Prostate gland (tissue), 2 donors: ENCODE data around the gene CELA2B. TPM values are rescaled to one million over a fixed set of nuclear protein-coding genes. Genes with fewer than 3 reads are reported as not detected.

ENCODE experiments used
- DNase-seq: peaks from one replicate; pipeline ENCODE4 v3.0.0-alpha.2; 2019; ENCODE audit warnings: low spot score
- H3K27ac ChIP-seq, 2 donors: fragments of 200-600 bp; sonication (generic); 2 replicates each; pipeline ENCODE4 v1.5.1; 2017 to 2019
- H3K27me3 ChIP-seq: fragments of 200-600 bp; sonication (generic); replicated peaks from 2 replicates; pipeline ENCODE4 v1.5.1; 2019; ENCODE audit not compliant: insufficient read depth
- H3K36me3 ChIP-seq, 2 donors: fragments of 200-600 bp; sonication (generic); 1 replicate in 1 of 2; 2 replicates in 1 of 2; pipeline versions ENCODE4 v1.5.1 to v1.8.1; 2017 to 2019
- H3K4me1 ChIP-seq: fragments of 200-600 bp; sonication (generic); replicated peaks from 2 replicates; pipeline ENCODE4 v1.5.1; 2019
- H3K4me3 ChIP-seq, 2 donors: fragments of 200-600 bp; sonication (generic); 2 replicates each; pipeline ENCODE4 v1.5.1; 2017 to 2019
- H3K9me3 ChIP-seq: fragments of 200-600 bp; sonication (generic); 2 replicates; pipeline ENCODE4 v1.5.1; 2017
- POLR2A ChIP-seq: fragments of 450-650 bp; IDR thresholded peaks from one replicate; pipeline ENCODE4 v1.6.1; 2016; ENCODE audit warnings: antibody characterized with exemption, mild to moderate bottlenecking
- POLR2AphosphoS5 ChIP-seq: sonication (generic); formaldehyde crosslinking; IDR thresholded peaks from one replicate; pipeline ENCODE4 v1.6.1; 2017; ENCODE audit warnings: antibody characterized with exemption
- WGBS: methylation state at CpG from one replicate; pipeline ENCODE4 v1.1.5; 2018; 5-methylcytosine and 5-hydroxymethylcytosine counted together
- intact Hi-C: fragments of 100-400 bp; cut with DNase I; formaldehyde crosslinking; loops from one replicate; pipeline ENCODE4 v1.14.2; 2022
- total RNA-seq, 2 donors: library from RNA; depleted of rRNA; stranded (reverse); fragments of >200 nt; gene quantifications; one replicate each; pipeline ENCODE4 v1.1.0, GENCODE V29; 2016
- TF ChIP-seq, protein P1 (sequence below), 4 experiments: fragments of 200-600 bp in 2 of 4; fragments of 450-650 bp in 2 of 4; sonication (generic) in 2 of 4; IDR thresholded peaks; 1 replicate in 3 of 4; 2 replicates in 1 of 4; pipeline ENCODE4 v1.5.1; 2016 to 2019; ENCODE audit warnings: antibody characterized with exemption in 4 of 4, mild to moderate bottlenecking in 2 of 4, moderate library complexity in 2 of 4

The CELA2B gene
- total RNA-seq, 2 donors from 2014 or later = 1.1 TPM; not detected in 1

DNA sequence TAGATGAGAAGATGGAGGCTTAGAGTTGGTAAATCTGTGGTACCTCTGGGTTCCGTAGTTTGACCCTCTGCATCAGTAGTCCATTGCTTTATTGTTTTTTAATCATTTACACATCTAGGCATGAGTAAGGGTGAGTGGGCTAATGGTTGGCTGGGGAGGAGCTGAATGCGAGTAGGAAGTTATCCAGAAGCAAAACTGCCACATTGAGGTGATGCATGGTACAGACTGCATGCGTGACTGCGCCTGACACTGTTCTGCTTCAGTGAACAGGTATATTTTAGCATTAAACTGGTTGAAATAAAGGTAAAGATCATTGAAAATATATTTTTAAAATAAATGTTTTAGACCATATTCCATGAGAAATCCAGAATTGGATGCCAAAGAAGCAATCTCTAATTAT lies 55.1 kb downstream of the CELA2B start:
- TF ChIP-seq POLR2A (no peak), POLR2AphosphoS5 (no peak)
- TF ChIP-seq, protein P1, sequence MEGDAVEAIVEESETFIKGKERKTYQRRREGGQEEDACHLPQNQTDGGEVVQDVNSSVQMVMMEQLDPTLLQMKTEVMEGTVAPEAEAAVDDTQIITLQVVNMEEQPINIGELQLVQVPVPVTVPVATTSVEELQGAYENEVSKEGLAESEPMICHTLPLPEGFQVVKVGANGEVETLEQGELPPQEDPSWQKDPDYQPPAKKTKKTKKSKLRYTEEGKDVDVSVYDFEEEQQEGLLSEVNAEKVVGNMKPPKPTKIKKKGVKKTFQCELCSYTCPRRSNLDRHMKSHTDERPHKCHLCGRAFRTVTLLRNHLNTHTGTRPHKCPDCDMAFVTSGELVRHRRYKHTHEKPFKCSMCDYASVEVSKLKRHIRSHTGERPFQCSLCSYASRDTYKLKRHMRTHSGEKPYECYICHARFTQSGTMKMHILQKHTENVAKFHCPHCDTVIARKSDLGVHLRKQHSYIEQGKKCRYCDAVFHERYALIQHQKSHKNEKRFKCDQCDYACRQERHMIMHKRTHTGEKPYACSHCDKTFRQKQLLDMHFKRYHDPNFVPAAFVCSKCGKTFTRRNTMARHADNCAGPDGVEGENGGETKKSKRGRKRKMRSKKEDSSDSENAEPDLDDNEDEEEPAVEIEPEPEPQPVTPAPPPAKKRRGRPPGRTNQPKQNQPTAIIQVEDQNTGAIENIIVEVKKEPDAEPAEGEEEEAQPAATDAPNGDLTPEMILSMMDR (IDR thresholded peaks at IDR 0.05) = no peak
- no peaks in the 10 kb centered on the region for H3K27me3 ChIP-seq
- H3K27ac ChIP-seq = no peak overlapping the region
- H3K9me3 ChIP-seq = no peaks in the 10 kb centered on the region
- H3K36me3 ChIP-seq = no peaks in the 10 kb centered on the region
- intact Hi-C loops = no loop called here
- 95% methylated on average over 4 of the region's 4 CpGs for WGBS
- no peak overlapping the region for H3K4me3 ChIP-seq
- H3K4me1 ChIP-seq = no peaks in the 10 kb centered on the region
- no peak for DNase-seq

DNA sequence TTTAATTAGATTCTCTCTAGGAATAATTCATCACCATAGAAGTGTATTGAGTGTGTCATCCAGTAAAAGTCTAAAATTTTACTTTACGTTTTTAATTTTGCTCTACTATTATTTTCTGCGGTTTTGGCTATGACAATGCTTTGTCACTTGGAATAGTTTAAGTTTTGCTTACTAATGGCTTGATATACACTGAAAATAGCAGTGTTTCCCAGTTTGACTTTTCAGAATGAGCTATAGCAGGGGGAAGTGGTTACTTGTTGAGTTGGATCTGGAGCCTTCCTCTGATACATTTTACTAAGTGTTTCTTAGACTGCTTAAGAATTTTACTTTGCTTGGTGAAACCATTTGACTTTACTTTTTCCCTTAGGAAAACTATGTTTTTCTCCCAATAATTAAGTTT lies 55.8 kb downstream of the CELA2B start:
- TF ChIP-seq POLR2AphosphoS5 (no peak), POLR2A (no peak)
- WGBS = 87% methylated on average over 2 of the region's 2 CpGs

DNA sequence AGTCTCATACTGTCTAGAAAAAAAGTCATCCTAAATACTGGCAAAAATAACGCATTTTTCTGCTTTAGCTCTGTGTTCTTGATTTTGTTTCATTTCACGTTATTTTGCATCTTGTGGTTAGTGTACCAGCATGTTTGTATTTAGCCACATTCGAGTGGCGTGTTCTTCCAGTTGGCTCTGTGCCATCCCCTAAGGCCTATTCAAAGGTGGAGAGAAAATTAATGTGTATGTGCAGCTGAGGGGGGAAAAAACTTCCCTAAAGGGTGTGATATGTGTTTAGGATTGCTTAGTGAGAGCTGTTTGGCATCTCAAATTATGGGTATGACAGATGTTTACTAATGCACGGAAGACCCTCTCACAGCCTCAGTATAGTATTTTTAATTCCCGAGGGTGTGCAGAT lies 62.9 kb downstream of the CELA2B start:
- no peaks in the 10 kb centered on the region for H3K4me1 ChIP-seq
- intact Hi-C loops = no loop called here
- H3K4me3 ChIP-seq = no peak overlapping the region
- no peaks in the 10 kb centered on the region for H3K9me3 ChIP-seq
- H3K27me3 ChIP-seq = no peaks in the 10 kb centered on the region
- TF ChIP-seq, protein P1 (IDR thresholded peaks at IDR 0.05) = no peak
- TF ChIP-seq POLR2AphosphoS5 (no peak), POLR2A (no peak)
- 51% methylated on average over 6 of the region's 6 CpGs for WGBS
- no peak overlapping the region for H3K27ac ChIP-seq
- peak; percentile 31 for DNase-seq
- peaks cover 4 to 5% of the 10 kb centered on the region in 2 donors for H3K36me3 ChIP-seq

More for the DNA sequence above, 55.8 kb downstream of the CELA2B start:
- H3K36me3 ChIP-seq = no peaks in the 10 kb centered on the region
- H3K4me3 ChIP-seq = no peak overlapping the region
- no peaks in the 10 kb centered on the region for H3K4me1 ChIP-seq
- no peaks in the 10 kb centered on the region for H3K9me3 ChIP-seq
- H3K27me3 ChIP-seq = no peaks in the 10 kb centered on the region
- DNase-seq = no peak
- H3K27ac ChIP-seq = no peak overlapping the region
- intact Hi-C loops = no loop called here

DNA sequence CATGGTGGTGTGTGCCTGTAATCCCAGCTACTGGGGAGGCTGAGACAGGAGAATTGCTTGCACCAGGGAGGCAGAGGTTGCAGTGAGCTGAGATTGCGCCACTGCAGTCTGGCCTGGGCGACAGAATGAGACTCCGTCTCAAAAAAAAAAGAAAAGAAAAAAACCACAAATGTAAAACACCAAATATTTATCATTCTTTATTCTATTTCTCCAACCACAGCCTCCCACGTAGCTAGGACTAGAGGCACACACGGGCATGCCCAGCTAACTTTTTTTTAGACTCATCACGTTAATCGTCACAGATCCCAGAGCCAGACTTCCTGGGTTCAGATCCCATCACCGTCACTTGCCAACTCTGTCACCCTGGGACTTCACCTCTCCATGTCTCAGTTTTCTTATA lies 64.3 kb downstream of the CELA2B start:
- Histone ChIP-seq H3K4me1 (no peaks in the 10 kb centered on the region), H3K27me3 (no peaks in the 10 kb centered on the region), H3K9me3 (no peaks in the 10 kb centered on the region), H3K27ac (no peak overlapping the region), H3K36me3 (peaks cover 4 to 5% of the 10 kb centered on the region in 2 donors), H3K4me3 (no peak overlapping the region)
- TF ChIP-seq POLR2A (no peak), POLR2AphosphoS5 (no peak)
- TF ChIP-seq, protein P1 (IDR thresholded peaks at IDR 0.05) = no peak
- DNase-seq = no peak
- WGBS = 85% methylated on average over 8 of the region's 8 CpGs
- intact Hi-C loops = no loop called here

Other genes starting within 250 kb of the CELA2B start
- 1 to 10 TPM in 1 of 2 donors, under 1 TPM in 1; 0.27 to 6.5 TPM for gene FHAD1, start 228.9 kb upstream of the CELA2B start, total RNA-seq
- 100 to 1,000 TPM in 1 of 2 donors, 10 to 100 TPM in 1; 69.9 to 281 TPM for gene EFHD2, start 66.2 kb upstream of the CELA2B start, total RNA-seq
- gene CTRC, start 37.7 kb upstream of the CELA2B start, total RNA-seq = not detected
- 1 to 10 TPM in 1 of 2 donors, not detected in 1; 5.4 TPM for gene CELA2A, start 19.4 kb upstream of the CELA2B start, total RNA-seq
- 10 to 100 TPM; 22.2 to 46.1 TPM for gene CASP9, start 48.1 kb downstream of the CELA2B start, total RNA-seq
- gene DNAJC16, start 50.7 kb downstream of the CELA2B start, total RNA-seq = 10 to 100 TPM; 21.5 to 27.2 TPM
- 1 to 10 TPM in 1 of 2 donors, under 1 TPM in 1; 0.96 to 1.9 TPM for gene AGMAT, start 108.9 kb downstream of the CELA2B start, total RNA-seq
- 10 to 100 TPM; 47.5 to 58.4 TPM for gene DDI2, start 141.4 kb downstream of the CELA2B start, total RNA-seq
- gene PLEKHM2, start 208.2 kb downstream of the CELA2B start, total RNA-seq = 10 to 100 TPM; 29.0 to 60.4 TPM